Hindlimb muscle (tissue), 1 donor: ENCODE results near the gene GET3. TPM values are rescaled to one million over a fixed set of nuclear protein-coding genes. Genes with fewer than 3 reads are reported as not detected.
"Not testable (repeated sequence)": the region's sequence is repeated elsewhere in the genome, so short reads cannot be mapped to it uniquely, and the experiment has no call there.

ENCODE experiments used
- DNase-seq: peaks from one replicate; pipeline ENCODE4 v3.0.0-alpha.2; 2013
- polyA plus RNA-seq: library from polyadenylated mRNA; unstranded; fragments of 120-200 nt; gene quantifications from one replicate; pipeline ENCODE4 v1.2.1, GENCODE V29; 2013; ENCODE audit not compliant: insufficient read length

GET3 gene
- polyA plus RNA-seq, 1 donor, result 41.1 TPM

DNA sequence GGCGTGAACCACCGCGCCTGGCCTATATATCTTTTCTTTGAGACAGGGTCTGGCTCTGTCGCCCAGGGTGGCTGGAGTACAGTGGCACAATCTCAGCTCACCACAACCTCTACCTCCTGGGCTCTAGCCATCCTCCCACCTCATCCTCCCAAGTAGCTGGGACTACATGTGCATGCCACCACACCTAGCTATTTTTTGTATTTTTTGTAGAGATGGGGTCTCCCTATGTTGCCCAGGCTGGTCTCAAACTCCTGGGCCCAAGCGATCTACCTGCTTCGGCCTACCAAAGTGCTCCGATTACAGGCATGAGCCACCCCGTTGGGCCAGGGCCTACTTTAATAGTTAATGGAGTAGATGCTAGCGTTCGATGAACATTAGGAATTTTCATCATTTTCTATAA, 17.0 kb upstream of the GET3 start:
- no peak for DNase-seq

DNA sequence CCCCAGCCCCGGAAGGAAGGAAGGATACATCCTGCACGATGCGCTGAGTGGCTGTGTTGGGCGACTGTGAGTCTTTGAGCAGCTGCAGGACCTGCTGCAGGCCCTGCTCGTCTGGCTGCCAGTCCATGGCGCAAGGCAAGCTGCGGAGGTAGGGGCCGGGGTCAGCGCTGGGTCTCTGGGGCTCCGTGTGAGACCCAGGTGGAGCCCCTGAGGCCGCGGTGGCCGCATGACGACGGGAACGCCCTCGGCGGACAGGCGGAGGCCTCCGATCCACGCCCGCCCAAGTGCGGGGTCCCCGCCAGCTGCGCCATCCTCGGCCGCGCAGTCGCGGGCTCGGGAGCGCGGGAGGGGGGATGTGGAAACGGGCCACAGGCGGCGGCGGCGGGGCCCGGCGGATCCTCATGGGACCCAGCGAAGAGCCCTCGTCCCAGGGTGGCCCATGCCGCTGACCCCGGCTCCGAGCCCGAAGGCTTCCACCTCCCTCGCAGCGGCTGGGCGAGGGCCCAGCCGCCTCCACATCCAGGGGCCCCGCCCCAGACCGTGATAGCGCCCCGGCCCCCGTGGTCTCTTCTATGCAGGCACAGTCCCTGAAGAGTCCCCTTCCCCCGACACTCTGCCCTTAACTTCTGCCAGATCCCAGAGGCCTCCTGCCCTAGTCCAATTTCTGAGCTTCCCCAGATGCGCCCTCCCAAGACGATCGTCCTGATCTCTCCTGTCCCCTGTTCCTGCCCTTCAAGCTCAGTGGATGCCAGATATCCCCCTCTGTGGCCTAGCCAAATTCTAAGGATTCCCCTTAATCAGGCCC, 16.2 kb upstream of the GET3 start:
- DNase-seq, result no peak

DNA sequence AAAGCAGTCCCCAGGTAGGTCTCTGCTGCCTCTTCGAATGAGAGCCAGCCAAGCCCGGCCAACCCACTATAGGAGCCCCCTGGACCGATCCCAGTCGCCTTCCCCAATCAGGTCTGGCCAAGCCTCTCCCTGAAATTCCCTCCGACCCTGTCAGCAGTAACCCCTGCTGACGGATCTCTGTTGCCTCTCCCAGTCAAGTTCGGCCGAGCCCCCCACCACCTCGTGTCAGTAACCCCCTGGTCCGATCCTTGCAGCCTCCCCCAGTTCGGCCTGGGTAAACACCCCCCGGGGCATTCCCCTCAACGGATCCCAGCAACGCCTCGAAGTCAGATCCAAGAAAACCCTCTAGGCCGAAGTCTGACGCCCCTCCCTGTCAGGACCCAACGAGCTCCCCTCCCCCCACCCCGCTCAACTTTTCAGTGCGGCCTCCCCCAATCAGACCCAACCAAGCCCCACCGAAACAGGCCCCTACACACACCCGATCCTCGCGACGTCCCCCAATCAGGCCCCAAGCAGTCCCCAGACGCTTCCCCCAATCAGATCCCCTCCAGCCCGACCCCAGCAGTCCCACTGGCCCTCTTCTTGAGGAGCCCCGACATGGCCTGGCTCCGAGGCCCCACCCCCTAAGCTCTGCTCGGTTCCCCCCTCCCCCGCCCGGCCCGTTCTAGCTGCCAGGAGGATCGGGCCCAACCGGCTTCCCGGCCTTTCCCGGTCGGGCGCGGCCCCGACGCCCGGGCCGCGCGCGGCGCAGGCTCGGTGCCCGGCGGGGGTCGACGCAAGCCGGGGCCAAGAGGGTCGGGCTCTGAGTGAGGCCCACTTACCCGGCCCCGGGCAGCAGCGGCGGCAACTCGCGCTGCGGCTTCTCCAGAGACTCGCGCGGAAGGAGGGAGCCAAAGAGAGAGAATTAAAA, 15.4 kb upstream of the GET3 start:
- DNase-seq, result peak; percentile 80

DNA sequence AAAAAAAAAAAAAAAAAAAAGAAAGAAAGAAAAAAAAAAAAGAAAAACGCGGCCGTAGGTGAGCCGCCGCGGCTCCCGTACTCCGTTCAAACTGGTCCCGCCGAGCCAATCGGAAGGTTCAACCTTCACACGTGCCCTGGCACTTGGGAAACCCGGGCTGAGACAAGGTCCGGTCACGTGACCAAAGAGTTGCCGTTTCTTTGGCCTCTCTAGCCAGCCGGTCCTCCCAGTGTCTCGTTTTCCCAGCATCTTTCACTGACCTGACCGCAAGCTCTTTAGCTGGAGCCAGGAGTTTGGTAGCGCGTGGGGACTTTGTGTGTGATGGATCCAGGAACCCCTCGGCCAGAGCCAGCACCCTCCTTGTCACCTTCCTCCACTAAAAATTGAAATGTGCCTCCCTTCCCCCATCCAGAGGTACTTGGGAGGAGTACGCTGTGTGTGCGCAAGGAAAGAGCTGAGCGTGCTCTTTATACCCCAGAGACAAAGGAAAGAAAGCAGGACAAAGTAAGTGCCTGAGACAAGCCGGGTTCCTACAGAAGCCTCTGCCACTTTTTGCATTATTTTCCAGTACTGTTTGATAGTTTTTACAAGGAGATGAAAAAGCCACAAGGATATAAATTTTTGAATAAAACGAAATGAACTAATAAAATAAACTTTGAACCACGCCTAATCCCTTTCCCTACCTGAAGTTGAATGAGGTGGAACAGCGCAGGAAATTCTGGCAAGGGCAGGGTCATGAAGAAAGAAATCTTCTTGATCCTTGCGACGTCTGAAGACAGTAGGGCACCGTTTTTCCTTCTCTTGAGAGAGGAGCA, 14.5 kb upstream of the GET3 start:
- peak; percentile 98 for DNase-seq

DNA sequence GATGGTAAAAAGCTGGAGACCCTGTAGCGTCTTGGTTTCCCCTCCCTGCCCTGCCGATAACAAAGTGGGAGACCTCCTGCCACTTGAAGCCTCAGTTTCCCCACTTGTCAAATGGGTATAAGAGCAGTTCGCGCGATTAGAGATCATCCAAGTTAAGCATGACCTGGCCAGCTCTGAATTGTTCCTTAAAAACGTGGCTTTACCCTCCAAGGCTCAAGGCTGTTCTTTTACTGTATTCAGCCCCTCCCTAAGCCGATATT, 14.0 kb upstream of the GET3 start:
- no peak for DNase-seq

DNA sequence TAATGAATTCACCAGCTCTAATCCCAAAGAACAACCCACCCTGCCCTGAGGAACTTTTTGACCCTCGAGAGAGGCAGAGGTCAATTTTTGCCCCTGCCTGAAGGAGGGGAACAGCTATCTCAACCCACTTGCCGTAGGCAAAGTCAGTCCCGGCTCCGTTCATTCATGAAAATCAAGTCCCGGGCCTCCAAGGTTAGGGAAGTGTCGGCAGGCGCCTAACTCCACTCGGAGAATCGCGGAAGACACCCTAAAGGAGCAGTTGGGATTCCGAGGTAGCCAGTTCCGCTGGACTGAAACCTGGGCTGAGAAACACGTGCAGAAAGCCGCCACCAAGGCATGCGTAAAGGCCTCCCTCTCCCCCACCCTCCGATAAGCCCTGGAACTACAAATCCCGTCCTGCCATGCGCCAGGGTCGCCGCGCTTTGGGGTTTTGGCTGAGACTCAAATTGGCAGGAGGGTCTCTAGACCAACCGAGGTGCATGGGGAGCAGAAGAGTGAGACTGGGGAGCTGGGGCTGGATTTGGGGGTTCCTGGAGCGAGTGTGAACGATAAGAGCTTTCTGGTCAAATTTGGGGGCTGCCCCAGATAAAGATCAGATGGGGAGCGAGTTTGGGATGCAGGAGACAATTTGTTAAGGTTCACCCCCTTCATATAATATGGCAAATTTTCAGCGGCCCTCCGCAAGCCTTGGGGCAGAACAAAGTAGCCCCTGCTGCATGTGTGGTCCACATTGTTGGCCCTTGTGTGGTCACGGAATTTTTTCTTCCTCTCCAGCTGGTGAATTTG, 13.5 kb upstream of the GET3 start, which contains the start of gene TNPO2:
Gene TNPO2 (minus strand): TSS at position 292 of the 786 bp plus-strand sequence. CDS start 2,955 bp downstream, outside the sequence.
- DNase-seq, result peak; percentile 45

DNA sequence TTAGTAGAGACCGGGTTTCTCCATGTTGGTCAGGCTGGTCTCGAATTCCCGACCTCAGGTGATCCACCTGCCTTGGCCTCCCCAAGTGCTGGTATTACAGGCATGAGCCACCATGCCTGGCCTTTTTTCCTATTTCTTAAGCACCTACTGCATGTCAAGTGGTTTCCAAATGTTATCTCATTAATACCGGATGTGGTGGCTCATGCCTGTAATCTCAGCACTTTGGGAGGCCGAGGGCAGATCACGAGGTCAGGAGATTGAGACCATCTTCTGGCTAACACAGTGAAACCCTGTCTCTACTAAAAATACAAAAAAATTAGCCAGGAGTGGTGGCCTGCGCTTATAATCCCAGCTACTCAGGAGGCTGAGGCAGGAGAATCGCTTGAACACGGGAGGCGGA, 11.7 kb upstream of the GET3 start:
- DNase-seq, result not testable (repeated sequence)

DNA sequence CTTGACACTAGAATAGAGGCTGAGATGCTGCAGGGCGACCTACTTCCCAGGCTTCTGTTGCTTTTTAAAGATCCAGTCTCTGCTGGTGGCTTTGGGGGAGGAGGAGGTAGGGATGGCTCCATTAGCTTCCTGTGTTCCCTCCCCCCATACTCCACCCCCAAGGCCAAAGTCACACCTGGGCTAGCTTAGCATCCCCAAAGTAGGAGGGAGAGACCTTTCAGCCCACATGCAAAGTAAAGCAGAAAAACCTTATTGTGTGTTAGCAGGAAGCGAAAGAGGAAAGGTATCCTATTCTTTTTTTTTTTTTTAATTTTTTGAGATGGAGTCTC, 10.3 kb upstream of the GET3 start:
- no peak for DNase-seq

DNA sequence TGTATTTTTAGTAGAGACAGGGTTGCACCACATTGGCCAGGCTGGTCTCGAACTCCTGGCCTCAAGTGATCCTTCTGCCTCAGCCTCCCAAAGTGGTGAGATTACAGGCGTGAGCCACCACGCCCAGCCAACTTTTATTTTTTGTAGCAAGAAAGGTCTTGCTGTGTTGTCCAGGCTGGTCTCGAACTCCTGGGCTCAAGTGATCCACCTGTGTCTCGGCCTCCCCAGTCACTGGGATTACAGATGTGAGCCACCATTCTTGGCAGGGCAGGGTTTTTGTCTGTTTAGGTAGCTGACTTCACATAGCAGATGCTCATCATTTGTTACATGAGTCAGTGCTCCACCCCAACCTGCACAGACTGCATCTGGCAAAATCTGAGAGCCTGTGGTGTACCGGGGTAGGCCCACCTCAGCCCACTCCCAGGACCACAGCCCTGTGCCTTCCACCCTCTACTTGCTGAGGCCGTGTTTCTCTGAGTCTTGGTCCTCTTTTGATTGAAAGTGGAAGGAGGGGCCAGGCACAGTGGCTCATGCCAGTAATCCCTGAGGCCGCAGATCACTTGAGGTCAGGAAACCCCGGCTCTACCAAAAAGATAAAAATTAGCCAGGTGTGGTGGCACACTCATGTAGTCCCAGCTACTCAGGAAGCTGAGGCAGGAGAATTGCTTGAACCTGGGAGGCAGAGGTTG, 9.4 kb upstream of the GET3 start:
- DNase-seq, result no peak

DNA sequence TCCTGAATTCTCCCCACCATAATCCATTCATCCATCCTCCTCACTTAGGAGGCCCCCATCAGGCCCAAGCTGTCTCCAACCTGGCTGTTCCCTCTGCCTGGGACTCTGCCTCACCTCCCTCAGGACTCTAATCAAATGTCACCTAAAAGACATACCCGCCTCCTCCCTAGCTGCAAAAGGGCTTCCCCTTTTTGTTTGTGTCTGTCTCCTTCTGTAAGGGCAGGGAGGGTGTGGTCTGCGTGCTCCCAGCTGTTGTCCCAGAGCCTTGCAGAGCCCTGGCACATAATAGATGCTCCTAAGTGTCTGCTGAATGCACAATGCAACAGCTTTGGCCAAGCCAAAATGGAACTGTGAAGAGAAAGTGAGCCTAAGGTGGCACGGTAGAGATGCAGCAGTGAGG, 7.2 kb upstream of the GET3 start:
- DNase-seq, result no peak

DNA sequence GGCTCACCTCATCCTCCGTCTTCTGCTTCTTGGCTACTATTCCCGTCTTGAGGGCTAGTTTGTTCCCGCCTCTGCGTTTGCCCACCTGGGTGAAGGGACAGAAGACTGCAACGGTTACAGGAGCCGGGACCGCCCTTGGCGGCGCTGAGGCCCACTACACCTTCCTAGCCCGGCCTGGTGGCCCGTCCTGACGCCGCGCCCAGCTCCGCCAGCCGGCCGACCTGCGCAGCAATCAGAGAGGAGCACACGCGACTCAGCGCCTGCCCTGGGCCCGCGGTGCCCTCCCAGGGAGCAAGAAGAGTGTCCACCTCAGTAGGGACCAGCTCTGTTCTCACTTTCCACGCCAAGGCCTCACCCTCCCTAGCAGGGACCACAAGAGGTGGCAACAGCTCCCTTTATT, 6.0 kb upstream of the GET3 start:
- no peak for DNase-seq

DNA sequence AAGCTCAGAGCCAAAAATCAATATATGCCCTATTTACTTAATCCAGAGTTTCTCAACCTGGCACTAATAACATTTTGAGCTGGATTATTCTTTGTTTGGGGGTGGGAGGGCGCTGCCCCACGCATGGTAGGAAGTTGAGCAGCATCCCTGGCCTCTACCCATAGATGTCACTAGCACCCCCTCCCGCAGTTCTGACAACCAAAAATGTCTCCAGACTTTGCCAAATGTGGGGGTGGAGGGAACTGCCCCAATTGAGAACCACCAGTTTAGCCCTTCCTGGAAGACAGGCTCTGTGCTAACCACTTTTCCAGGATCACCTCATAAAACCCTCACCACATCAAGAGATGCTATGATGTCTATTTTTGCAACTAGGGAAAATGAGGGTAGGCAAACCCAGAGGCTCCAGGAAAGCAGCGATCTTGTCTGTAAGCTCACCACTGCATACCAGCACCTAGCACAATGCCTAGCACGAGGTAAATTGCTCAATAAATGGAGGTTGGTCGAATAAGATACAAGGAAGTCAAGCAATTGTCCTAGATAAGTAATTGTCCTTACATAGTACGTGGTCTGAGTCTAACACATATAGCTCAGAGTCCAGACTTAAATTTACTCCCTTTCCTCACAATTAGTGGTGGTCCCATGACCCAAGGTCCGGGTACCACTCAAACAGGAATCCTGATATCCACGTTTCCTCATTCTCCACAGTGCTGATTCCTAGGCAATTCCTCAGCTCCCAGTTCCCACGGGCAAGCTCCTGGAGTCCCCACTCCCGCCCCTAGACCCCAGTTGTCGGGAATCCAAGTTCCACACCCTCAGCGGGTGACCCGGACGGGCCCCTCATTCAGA, 3.7 kb upstream of the GET3 start:
- no peak for DNase-seq

DNA sequence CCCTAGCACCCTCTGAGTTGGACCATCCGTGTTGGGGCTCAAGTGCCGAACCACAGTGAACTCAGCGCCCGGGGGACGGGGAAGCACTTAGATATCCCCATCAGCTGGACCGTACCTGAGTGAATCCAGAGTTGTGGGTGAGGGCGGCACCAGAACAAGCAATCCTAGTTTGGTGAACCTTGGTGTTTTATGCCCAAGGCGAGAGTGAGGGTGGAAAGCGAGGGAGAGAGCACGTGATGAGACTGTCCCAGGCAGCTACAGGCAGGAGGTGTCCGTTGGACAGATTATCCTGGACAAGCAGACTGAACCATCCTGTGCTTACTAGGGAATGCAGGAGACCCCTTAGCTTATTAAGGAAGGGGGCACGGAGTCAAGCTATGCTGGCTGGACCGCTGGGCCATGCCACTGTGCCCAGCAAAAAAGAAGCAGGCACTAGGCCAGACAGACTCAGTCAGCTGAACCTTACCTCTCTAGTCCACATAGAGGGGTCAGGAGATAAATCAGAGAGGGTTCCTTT, 596 bp downstream of the GET3 start:
- DNase-seq, result no peak

DNA sequence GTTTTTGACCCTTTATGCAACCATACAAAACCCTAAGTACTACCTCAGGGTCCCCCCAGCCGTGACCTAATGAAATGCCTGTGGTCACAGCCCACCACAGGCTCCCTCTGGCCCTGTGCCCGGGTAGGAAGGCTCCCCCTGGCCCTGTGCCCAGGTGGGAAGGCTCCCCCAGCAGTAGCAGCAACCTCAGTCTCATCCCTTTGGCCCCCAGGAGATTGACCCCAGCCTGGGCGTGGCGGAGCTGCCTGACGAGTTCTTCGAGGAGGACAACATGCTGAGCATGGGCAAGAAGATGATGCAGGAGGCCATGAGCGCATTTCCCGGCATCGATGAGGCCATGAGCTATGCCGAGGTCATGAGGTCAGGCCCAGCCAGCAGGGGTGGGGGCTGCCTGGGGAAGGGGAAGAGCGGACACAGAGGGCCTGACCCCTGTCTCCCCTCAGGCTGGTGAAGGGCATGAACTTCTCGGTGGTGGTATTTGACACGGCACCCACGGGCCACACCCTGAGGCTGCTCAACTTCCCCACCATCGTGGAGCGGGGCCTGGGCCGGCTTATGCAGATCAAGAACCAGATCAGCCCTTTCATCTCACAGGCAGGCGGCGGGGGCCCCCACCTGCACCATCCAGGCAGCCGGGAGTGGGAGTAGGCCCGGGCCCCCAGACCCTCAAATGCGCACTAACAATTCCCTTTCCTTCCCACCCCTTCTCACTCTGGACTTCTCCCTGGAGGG, 8.0 kb downstream of the GET3 start:
- no peak for DNase-seq

DNA sequence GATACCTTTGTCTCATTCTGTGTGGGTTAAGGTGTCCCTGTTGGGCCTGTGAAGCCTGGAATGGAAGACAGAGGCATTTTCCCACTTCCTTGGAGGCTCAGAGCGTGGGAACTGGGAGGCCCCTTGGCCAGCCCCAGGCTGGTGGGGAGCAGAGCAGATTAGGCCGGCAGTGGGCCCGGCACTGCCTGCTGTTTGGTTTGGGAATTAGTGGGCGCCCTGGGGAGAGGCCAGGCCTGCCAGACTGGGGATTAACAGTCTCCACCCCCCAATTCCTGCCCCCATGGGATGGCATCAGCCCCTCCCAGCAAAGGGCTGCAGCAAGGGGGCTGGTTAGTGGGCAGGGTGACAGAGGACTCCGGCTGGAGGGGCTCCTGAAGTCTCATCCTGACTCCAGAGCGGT, 11.2 kb downstream of the GET3 start:
- DNase-seq, result no peak

DNA sequence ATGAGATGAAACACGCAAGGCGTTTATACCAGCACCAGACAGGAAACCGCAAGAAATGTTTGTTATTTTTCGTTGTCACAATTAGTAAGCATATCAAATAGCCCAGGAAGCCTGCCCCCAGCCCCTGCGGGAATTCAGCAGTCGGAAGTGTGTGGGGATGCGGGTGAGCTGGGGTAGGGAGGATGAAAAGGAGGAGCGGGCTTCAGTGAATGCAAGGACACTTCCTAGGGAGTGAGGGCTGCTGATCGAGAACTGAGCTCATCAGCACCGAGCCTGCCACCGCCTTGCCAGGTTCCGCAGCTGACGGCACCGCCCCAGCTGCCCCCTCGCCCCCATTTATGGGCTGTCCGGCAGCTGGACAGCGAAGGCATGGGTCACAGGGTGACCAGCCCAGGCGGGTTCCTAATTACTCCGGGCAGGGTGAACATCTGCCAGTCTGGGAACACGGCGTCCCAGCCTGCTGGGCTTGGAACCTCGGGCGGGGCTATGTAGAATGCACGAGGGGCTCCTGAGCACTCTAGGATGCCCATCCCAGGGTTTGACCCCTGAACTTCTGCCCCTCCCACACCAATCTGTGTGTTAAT, 12.7 kb downstream of the GET3 start:
- no peak for DNase-seq

DNA sequence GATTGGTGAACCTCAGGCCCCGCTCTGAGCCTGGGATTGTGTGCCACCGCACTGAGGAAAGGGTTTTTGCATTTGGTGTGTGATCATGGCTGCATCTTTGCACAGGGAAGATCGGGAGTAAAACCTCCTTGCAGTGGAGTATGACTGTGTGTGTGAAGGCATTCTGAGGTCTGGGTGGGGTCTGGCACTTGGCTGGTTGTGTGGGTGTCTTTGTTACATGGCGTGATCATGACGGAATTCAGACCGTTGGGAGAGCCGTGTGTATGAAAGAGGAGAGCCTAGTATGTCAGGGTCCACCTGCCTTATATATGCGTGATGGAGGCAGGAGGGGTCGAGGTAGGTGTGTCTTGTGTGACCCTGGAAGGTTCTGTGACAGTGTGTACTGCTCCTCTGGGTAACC, 13.6 kb downstream of the GET3 start:
- DNase-seq, result no peak

DNA sequence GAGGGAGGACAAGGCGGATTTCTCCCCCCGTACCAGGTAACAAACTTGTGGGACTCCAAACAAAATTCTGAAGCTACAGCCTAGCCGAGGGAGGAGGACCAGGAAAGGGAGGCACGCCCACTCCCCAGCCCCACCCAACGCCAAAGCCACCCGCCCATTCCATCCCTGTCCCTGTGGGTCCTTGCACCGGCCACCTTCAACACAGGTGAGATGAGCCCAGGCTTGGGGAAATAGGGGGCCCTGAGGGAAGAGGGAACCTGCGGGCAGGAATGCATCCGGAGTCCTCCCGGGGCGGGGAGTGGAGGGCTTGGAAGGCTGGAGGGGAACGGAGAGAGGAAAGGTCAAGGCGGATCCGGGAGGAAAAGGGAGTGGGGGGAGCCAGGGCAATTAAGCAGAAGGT, 14.3 kb downstream of the GET3 start, which contains the start of gene BEST2:
Gene BEST2 (plus strand): TSS at position 157 of the 400 bp plus-strand sequence. CDS start 802 bp downstream, outside the sequence.
- no peak for DNase-seq

DNA sequence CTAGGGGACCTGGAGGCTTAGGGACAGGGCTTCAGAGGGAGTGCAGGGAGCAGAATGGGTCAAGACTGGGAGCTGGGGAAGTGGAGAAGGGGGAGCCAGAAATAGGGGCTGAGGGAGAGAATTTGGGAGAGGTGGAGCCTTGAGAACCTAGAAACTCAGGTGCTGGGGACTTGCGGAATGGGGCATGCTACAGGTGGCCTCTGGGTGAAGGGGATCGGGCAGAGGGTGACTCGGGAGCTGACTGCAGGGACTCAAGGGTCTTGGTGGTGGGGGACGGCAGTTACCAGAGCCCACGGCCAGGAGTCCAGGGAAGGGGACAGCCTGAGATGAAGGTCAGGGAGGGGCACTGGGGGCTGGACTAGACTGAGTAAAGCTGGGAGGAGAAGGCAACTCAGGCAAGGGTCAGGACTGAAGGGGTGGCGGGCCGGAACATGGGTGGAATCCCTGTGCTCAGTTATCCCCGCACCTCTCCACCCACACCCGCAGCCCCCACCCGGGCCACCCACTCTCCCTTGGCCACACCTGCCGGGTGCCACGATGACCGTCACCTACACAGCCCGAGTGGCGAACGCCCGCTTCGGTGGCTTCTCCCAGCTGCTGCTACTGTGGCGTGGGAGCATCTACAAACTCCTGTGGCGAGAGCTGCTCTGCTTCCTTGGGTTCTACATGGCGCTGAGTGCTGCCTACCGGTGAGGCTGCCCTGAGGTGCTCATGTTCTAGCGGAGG, 14.9 kb downstream of the GET3 start:
- DNase-seq, result no peak
